Activated T-cell treated with anti-CD3 and anti-CD28 coated beads, Interleukin-2, amount 50 U/mL, for 4 hours (primary cell): ENCODE measurements around the gene ISCA2. TPM values are rescaled to one million over a fixed set of nuclear protein-coding genes. Genes with fewer than 3 reads are reported as not detected.

Source experiments
- ATAC-seq, 2 donors: fragments of 200-7000 bp; cut with Tn5 transposase; one replicate each; pipeline ENCODE4 v1.10.0; 2021
- DNase-seq: peaks from one replicate; pipeline ENCODE4 v3.0.0-alpha.2; 2020
- H3K27me3 Mint-ChIP-seq: one replicate; pipeline ENCODE4 v1.8.0; 2021; ENCODE audit warnings: low read depth, mixed read lengths
- H3K36me3 Mint-ChIP-seq: one replicate; pipeline ENCODE4 v1.8.0; 2022; ENCODE audit warnings: mixed read lengths; ENCODE audit not compliant: insufficient read depth
- H3K4me1 Mint-ChIP-seq: one replicate; pipeline ENCODE4 v1.8.0; 2021; ENCODE audit warnings: low read depth, mixed read lengths
- H3K4me3 Mint-ChIP-seq: one replicate; pipeline ENCODE4 v1.8.0; 2021; ENCODE audit warnings: mild to moderate bottlenecking, moderate library complexity, mixed read lengths
- H3K9me3 Mint-ChIP-seq: one replicate; pipeline ENCODE4 v1.8.0; 2021; ENCODE audit warnings: mixed read lengths
- total RNA-seq, 3 donors: library from RNA; stranded (reverse); gene quantifications; one replicate each; pipeline ENCODE4 v1.2.1, GENCODE V29; 2021

Gene ISCA2
- total RNA-seq, 3 donors from 2014 or later = 25.9 to 28.6 (median 28.0) TPM

- Mint-ChIP-seq H3K9me3 (no peaks in the 10 kb centered on the region), H3K4me3 (no peak overlapping the region), H3K36me3 (peaks cover 16% of the 10 kb centered on the region), H3K27me3 (no peaks in the 10 kb centered on the region), H3K4me1 (no peaks in the 10 kb centered on the region)
- ATAC-seq (no peak), DNase-seq (no peak)
These were observed 21.0 kb upstream of the ISCA2 start for GRCh38 chr14:74472601-74473000.

GRCh38 chr14:74474376-74474775, 19.2 kb upstream of the ISCA2 start:
- no peaks in the 10 kb centered on the region for H3K9me3 Mint-ChIP-seq
- H3K36me3 Mint-ChIP-seq = peaks cover 18% of the 10 kb centered on the region
- no peak for ATAC-seq
- H3K4me1 Mint-ChIP-seq = no peaks in the 10 kb centered on the region
- H3K4me3 Mint-ChIP-seq = no peak overlapping the region
- no peaks in the 10 kb centered on the region for H3K27me3 Mint-ChIP-seq
- no peak for DNase-seq

- Mint-ChIP-seq H3K36me3 (peaks cover 29% of the 10 kb centered on the region), H3K9me3 (no peaks in the 10 kb centered on the region), H3K27me3 (no peaks in the 10 kb centered on the region), H3K4me1 (no peaks in the 10 kb centered on the region), H3K4me3 (no peak overlapping the region)
- DNase-seq (no peak), ATAC-seq (no peak)
These were observed 17.9 kb upstream of the ISCA2 start for GRCh38 chr14:74475678-74476077.

DNA sequence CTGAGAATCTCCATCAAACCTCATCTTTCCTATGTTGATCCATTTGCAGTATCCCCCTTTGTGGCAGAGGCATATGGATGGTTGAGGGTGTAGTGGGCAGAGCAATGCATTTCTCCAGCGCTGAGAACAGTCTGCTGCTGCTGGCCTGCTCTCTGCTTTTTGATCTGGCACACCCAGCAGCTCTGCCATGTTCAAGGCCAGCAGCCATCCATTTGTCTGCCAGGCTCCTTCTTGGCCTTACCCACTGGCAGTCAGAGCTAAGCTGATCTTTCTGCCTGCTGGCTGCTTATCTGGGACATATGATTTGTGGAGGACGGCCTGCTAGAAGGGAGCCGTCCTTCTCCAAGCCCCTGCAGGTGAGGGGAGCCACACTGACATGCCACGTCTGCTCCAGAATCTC, 17.5 kb upstream of the ISCA2 start:
- Mint-ChIP-seq H3K9me3 (no peaks in the 10 kb centered on the region), H3K36me3 (peaks cover 29% of the 10 kb centered on the region), H3K4me3 (no peak overlapping the region), H3K27me3 (no peaks in the 10 kb centered on the region), H3K4me1 (no peaks in the 10 kb centered on the region)
- DNase-seq = no peak
- no peak for ATAC-seq

GRCh38 chr14:74476607-74477006, 17.0 kb upstream of the ISCA2 start:
- Mint-ChIP-seq H3K4me1 (no peaks in the 10 kb centered on the region), H3K4me3 (no peak overlapping the region), H3K9me3 (no peaks in the 10 kb centered on the region), H3K36me3 (peaks cover 32% of the 10 kb centered on the region), H3K27me3 (no peaks in the 10 kb centered on the region)
- DNase-seq = no peak
- no peak for ATAC-seq

DNA sequence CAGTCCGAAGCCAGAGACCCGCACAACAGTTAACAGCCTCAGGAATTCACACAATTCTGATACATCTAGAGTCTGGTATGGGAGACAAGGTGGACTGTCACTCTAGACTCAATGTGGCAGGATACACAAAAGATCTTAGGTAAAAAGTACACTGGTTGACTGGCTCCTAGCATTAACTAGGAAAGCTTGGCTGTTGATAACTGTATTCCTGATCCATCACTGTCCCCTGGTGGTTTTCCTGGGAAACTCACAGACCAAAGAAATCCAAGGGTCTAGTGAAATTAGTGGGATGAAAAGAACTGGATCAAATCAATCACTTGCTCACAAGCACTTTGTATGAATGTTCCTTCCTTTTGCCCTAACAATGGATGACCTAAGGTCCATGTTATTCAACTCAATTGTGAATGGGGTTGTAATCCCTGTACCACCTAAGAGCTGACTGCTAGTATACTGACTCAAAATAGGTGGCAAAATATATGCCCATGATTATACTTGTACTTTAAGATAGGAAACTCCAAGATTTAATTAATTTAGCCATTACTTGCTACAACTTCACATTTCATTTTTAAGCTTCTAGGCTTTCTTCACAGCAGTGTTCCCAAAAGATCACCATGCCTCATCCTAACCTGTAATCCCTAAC, 14.4 kb upstream of the ISCA2 start:
- DNase-seq = no peak
- Mint-ChIP-seq H3K36me3 (peaks cover 36% of the 10 kb centered on the region), H3K4me1 (no peaks in the 10 kb centered on the region), H3K27me3 (no peaks in the 10 kb centered on the region), H3K4me3 (no peak overlapping the region), H3K9me3 (no peaks in the 10 kb centered on the region)
- no peak for ATAC-seq

DNA sequence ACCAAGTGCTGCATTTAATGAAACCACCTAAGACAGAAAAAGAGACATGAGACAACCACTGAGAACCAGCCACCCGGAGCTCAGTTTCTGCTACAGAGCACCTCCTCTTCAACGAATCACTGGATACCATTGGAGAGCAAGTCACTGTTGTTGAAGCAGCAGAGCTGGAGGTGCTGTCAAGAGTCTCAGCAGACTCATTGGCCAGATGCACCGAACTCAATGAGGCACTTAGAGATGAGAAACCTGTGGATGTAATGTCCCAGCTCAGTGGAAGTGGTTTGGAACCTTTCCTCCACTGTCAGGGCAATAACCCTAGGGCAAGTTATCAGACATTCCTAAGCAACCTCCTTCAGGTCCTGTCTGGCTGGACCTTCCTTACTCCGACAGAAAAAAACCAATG, 13.5 kb upstream of the ISCA2 start:
- no peak for DNase-seq
- Mint-ChIP-seq H3K4me1 (no peaks in the 10 kb centered on the region), H3K9me3 (no peaks in the 10 kb centered on the region), H3K4me3 (no peak overlapping the region), H3K27me3 (no peaks in the 10 kb centered on the region), H3K36me3 (peaks cover 38% of the 10 kb centered on the region)
- ATAC-seq = no peak

GRCh38 chr14:74482571-74482970, 11.0 kb upstream of the ISCA2 start:
- DNase-seq = no peak
- Mint-ChIP-seq H3K4me3 (no peak overlapping the region), H3K27me3 (no peaks in the 10 kb centered on the region), H3K36me3 (peaks cover 33% of the 10 kb centered on the region), H3K4me1 (no peaks in the 10 kb centered on the region), H3K9me3 (no peaks in the 10 kb centered on the region)
- ATAC-seq = no peak

DNA sequence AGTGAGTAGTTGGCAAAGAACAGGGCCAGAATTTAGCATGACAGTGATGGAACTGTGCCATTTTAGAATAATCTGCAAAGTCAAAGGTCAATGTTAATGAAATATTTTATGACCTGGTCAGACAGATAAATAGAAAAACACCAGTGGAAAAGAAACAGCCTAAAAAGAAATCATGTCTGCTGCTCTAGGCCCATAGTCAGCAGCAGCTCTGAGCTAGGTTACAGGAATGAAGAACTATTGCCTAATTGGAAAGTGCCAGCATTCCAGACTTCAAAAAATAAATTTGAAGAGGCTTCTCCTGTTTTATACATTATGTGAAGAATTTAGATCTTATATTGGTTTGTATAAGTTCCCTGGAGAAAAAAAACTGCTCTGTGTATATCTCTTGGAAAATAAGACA, 10.2 kb upstream of the ISCA2 start:
- Mint-ChIP-seq H3K36me3 (peaks cover 35% of the 10 kb centered on the region), H3K4me1 (no peaks in the 10 kb centered on the region), H3K9me3 (no peaks in the 10 kb centered on the region), H3K4me3 (no peak overlapping the region), H3K27me3 (no peaks in the 10 kb centered on the region)
- DNase-seq = no peak
- ATAC-seq = no peak

GRCh38 chr14:74486164-74486563, 7.4 kb upstream of the ISCA2 start:
- Mint-ChIP-seq H3K9me3 (no peaks in the 10 kb centered on the region), H3K36me3 (peaks cover 21% of the 10 kb centered on the region), H3K27me3 (no peaks in the 10 kb centered on the region), H3K4me1 (peaks cover 12% of the 10 kb centered on the region), H3K4me3 (no peak overlapping the region)
- DNase-seq = no peak
- ATAC-seq = no peak

- no peaks in the 10 kb centered on the region for H3K9me3 Mint-ChIP-seq
- no peaks in the 10 kb centered on the region for H3K27me3 Mint-ChIP-seq
- DNase-seq (no peak), ATAC-seq (no peak)
- H3K4me3 Mint-ChIP-seq = no peak overlapping the region
- peaks cover 14% of the 10 kb centered on the region for H3K4me1 Mint-ChIP-seq
- peaks cover 7% of the 10 kb centered on the region for H3K36me3 Mint-ChIP-seq
These were observed 4.7 kb upstream of the ISCA2 start for GRCh38 chr14:74488786-74489397.

DNA sequence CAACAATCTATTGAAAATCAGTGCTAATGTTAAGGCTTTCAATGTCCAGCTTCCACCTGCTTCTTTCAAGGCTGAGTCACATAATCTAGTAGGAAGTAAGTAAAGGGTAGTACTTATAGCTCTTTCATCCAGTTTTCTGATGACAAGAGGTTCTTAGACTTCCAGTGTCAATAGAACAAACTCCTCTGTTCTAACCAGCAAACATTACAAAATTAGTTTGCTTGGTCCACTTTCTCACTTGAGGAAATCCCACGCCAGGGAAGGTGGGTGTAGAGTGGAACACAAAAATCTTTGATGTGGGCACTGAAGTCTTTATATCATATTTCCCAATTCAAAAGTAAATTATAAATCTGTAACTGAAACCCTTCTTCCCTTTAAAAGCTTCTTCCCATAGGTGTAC, 3.1 kb upstream of the ISCA2 start:
- ATAC-seq = no peak
- H3K27me3 Mint-ChIP-seq = no peaks in the 10 kb centered on the region
- H3K4me3 Mint-ChIP-seq = no peak overlapping the region
- no peak for DNase-seq
- peaks cover 30% of the 10 kb centered on the region for H3K4me1 Mint-ChIP-seq
- no peaks in the 10 kb centered on the region for H3K9me3 Mint-ChIP-seq
- H3K36me3 Mint-ChIP-seq = peaks cover 2% of the 10 kb centered on the region

- peaks cover 37% of the 10 kb centered on the region for H3K4me1 Mint-ChIP-seq
- no peaks in the 10 kb centered on the region for H3K27me3 Mint-ChIP-seq
- DNase-seq = no peak
- H3K9me3 Mint-ChIP-seq = no peaks in the 10 kb centered on the region
- H3K4me3 Mint-ChIP-seq = no peak overlapping the region
- H3K36me3 Mint-ChIP-seq = peaks cover 2% of the 10 kb centered on the region
- no peak for ATAC-seq
These were observed 1.4 kb upstream of the ISCA2 start for GRCh38 chr14:74491956-74492775.

DNA sequence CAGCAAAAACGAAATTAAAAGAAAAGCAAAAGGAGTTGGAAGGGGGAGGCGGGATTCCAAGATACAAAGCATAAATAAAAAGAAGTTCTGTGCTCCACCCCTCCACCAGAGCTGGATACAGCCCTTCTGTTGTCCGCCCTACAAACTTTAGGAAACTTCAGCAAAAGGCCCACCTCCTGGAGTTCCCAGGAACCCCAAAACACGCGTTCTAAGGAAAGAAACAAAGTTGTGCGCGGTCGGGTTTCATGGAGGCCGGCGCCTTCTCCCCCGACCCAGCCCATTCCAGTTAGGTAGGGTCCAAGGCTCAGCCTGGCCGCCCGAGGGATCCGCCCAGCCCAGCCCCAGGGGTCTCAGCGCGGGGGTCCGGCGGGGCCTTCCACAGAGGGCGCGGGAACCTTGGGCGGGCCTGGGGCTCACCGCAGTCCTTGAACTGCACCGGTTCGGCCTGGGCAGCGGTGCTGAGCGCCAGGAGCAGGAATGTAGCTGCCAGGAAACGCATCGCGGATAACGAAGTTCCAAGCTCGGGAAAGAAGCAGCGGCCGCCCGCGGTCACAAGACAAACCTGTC, 706 bp upstream of the ISCA2 start, which contains the start of gene NPC2:
Gene NPC2 (minus strand): TSS at position 530 of the 567 bp plus-strand sequence. CDS start 31 bp downstream, at position 499.
- Mint-ChIP-seq H3K27me3 (no peaks in the 10 kb centered on the region), H3K9me3 (no peaks in the 10 kb centered on the region), H3K4me1 (peaks cover 37% of the 10 kb centered on the region), H3K4me3 (no peak within 1 kb of the TSS), H3K36me3 (peaks cover 2% of the 10 kb centered on the region)
- DNase-seq = no peak
- ATAC-seq = no peak
